ENCODE data around the gene RAPGEF6.
"Not testable (repeated sequence)": the region's sequence is repeated elsewhere in the genome, so short reads cannot be mapped to it uniquely, and the experiment has no call there.

The RAPGEF6 gene

DNA sequence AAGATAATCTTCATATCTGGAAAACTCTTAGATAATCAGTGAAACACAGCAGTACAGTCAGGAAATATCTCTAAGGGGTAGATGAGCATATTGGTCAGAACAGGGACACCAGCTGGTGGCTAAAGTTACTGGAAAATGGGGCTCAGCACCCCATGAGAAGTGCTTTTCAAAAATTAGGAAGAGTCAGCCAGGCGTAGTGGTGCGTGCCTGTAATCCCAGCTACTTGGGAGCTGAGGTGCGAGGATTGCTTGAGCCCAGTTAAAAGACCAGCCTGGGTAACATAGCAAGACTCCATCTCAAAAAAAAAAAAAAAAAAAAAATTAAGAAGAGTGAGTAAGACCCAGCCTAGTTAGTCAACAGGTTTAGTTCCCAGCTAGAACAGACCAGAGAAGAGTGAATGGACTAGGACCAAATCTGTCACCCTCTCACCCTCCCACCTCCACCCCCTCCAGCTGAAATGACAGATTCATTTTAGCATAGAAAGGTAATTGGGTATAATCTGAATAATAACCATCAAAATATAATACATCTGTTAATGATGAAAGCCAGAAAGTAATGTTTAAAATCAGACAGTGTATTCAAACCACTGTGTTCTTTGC, 250.3 kb downstream of the RAPGEF6 start:
- Mint-ChIP-seq H3K27me3 (no peaks in the 10 kb centered on the region), H3K27ac (peak overlapping the region; percentile 97), H3K9me3 (no peaks in the 10 kb centered on the region), H3K4me1 (peaks cover 91% of the 10 kb centered on the region), H3K36me3 (ENCODE audit: low read depth) (peaks cover 41% of the 10 kb centered on the region), H3K4me3 (no peak overlapping the region)
- ATAC-seq: peak; percentile 56
- DNase-seq: no peak

DNA sequence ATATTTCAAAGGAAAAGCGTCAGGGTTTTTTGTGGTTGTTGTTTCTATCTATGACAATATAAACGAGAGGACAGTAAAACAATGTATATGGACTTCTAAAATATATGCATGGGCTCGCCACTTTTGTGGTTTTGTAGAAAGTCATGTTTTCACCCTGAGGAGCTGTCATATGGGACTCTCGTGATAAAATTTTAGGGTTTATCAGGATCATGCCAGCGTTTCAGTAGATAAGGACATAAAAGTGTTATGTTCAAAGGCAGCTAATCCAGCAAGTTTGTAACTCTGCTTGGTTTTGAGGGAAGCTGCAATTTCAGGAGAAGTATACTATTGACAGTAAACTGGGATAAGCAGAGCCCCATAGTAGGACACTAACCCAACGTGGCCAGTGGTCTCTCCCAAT, 250.9 kb downstream of the RAPGEF6 start:
- Mint-ChIP-seq H3K27me3 (no peaks in the 10 kb centered on the region), H3K36me3 (ENCODE audit: low read depth) (peaks cover 38% of the 10 kb centered on the region), H3K27ac (peak overlapping the region; percentile 97)

DNA sequence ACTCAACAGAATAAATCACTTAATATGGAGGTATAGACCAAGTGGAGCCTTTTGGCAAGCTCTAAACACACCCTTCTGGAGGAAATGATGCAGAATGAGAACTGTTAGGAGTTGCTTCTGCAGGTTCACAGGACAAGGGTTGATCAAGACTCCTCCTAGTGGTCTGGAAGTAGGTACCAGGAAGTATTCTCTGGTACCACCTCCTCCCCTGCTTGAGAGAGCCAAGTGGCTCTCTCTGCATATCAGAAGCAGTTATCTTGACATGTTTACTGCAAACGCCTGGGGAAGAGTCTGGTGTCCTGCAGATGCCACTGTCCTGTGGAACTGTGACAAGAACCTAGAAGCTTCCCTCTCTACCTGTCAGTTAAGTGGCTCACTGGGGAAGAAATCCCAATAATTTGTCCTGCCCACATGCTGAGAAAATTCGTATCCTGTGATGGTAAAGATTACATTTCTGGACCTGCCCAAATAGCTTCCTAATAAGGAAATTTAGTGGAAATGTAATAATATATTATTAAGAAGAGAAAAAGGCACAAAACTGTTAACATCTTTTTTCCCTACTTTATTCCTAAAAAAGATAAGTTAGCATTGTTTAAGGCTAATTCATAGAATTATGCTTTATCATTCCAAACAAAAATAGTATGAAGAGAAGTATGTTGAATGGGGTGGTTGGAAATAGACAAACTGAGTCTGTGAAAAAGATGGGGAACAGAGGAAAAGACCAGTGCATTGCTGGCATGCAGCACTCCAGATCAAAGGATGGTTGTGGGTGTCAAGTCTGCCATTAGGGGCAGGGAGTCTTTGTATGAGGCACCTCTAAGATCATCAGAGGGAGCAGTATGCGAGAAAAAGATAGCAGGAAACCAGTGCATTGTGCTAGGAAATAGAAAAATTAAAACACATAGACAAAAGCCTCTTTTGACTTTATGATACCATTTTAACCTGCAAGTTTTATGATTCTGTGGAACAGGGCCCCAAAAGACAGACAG, 252.3 kb downstream of the RAPGEF6 start:
- H3K27ac Mint-ChIP-seq: peak overlapping the region; percentile 97
- no peaks in the 10 kb centered on the region for H3K9me3 Mint-ChIP-seq
- peaks cover 32% of the 10 kb centered on the region for H3K36me3 Mint-ChIP-seq (ENCODE audit: low read depth)
- peak overlapping the region; percentile 55 for H3K4me3 Mint-ChIP-seq
- DNase-seq (peak; percentile 27), ATAC-seq (peak; percentile 78)
- H3K27me3 Mint-ChIP-seq: no peaks in the 10 kb centered on the region
- peaks cover 91% of the 10 kb centered on the region for H3K4me1 Mint-ChIP-seq

More for the DNA sequence above, 250.9 kb downstream of the RAPGEF6 start:
- no peak for ATAC-seq
- DNase-seq: no peak
- no peaks in the 10 kb centered on the region for H3K9me3 Mint-ChIP-seq
- H3K4me1 Mint-ChIP-seq: peaks cover 91% of the 10 kb centered on the region
- H3K4me3 Mint-ChIP-seq: peak overlapping the region; percentile 34

DNA sequence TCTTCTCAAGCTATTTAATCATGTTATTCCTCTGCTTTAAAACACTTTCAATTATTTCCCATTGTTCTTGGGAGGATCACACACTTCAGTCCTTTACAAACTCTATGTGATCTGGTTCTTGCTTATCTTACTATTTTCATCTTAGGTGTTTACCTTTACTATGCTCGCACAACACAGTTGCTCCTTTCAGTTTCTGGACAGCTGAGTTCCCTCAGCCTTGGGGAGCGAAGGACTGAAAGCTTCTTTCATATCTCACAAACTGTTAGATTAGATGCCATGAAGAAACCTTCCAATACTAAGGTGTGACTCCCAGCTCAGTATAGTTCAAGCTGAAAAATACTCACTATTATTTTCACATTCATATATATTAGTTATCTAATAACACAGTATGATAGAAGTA, 253.3 kb downstream of the RAPGEF6 start:
- no peak for DNase-seq
- H3K4me1 Mint-ChIP-seq: peaks cover 96% of the 10 kb centered on the region
- peak overlapping the region; percentile 97 for H3K27ac Mint-ChIP-seq
- peaks cover 31% of the 10 kb centered on the region for H3K36me3 Mint-ChIP-seq (ENCODE audit: low read depth)
- no peaks in the 10 kb centered on the region for H3K27me3 Mint-ChIP-seq
- ATAC-seq: no peak
- no peaks in the 10 kb centered on the region for H3K9me3 Mint-ChIP-seq
- peak overlapping the region; percentile 53 for H3K4me3 Mint-ChIP-seq

DNA sequence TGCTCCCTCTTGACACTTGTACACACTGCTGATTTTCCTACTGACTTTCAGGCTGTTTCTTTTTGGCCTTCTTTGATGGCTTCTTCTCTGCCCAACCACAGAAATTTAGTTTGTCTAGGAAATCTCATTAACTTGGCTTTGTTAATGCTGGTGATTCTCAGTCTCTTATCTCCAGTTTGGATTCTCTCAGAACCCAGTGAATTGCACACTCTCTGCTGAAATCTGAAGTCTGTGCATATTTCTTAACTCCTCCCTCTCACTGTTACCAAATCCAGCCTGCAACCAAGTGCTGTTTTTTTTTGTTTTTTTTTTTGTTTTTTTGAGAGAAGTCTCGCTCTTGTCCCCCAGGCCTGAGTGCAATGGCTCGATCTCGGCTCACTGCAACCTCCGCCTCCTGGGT, 254.0 kb downstream of the RAPGEF6 start:
- Mint-ChIP-seq H3K36me3 (ENCODE audit: low read depth) (peaks cover 29% of the 10 kb centered on the region), H3K4me3 (peak overlapping the region; percentile 48), H3K4me1 (peaks cover 96% of the 10 kb centered on the region), H3K27ac (peak overlapping the region; percentile 97), H3K27me3 (no peaks in the 10 kb centered on the region), H3K9me3 (no peaks in the 10 kb centered on the region)
- DNase-seq: no peak
- ATAC-seq: no peak

DNA sequence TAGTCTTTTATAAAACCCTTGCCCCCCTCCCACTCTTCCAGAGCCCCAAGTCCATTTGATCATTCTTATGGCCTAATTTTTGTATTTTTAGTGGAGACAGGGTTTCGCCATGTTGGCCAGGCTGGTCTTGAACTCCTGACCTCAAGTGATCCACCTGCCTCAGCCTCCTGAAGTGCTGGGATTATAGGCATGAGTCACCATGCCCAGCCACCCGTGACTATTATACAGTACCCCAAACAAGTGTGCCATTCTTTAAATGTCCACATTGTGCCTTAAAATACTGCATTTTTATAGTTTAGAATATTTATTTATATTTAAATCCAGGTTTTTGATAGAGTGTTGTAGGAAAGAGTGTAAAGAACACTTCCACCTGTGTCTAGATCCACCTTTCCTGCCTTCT, 254.8 kb downstream of the RAPGEF6 start:
- H3K27ac Mint-ChIP-seq: peak overlapping the region; percentile 97
- not testable (repeated sequence) for DNase-seq, ATAC-seq, H3K9me3 Mint-ChIP-seq, H3K27me3 Mint-ChIP-seq
- H3K4me1 Mint-ChIP-seq: peaks cover 96% of the 10 kb centered on the region
- peaks cover 24% of the 10 kb centered on the region for H3K36me3 Mint-ChIP-seq (ENCODE audit: low read depth)
- H3K4me3 Mint-ChIP-seq: peak overlapping the region; percentile 50

DNA sequence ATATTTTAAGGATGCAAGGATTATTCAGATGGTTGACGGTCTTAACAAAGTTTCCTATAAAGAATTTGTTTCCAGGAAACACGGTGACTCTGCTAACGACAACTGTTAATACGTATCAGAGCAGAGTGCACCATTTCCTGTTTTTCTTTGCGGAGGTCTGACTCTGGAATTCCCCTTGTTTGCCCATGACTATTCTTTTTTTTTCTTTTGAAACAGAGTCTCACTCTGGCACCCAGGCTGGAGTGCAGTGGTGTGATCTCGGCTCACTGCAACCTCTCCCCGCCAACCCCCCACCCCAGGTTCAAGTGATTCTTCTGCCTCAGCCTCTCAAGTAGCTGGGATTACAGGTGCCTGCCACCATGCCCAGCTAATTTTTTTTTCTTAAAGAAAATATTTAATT, 255.3 kb downstream of the RAPGEF6 start:
- Mint-ChIP-seq H3K27ac (peak overlapping the region; percentile 97), H3K27me3 (no peaks in the 10 kb centered on the region), H3K4me1 (peaks cover 96% of the 10 kb centered on the region), H3K9me3 (no peaks in the 10 kb centered on the region), H3K4me3 (peak overlapping the region; percentile 50), H3K36me3 (ENCODE audit: low read depth) (peaks cover 22% of the 10 kb centered on the region)
- DNase-seq: peak; percentile 57
- peak; percentile 68 for ATAC-seq

DNA sequence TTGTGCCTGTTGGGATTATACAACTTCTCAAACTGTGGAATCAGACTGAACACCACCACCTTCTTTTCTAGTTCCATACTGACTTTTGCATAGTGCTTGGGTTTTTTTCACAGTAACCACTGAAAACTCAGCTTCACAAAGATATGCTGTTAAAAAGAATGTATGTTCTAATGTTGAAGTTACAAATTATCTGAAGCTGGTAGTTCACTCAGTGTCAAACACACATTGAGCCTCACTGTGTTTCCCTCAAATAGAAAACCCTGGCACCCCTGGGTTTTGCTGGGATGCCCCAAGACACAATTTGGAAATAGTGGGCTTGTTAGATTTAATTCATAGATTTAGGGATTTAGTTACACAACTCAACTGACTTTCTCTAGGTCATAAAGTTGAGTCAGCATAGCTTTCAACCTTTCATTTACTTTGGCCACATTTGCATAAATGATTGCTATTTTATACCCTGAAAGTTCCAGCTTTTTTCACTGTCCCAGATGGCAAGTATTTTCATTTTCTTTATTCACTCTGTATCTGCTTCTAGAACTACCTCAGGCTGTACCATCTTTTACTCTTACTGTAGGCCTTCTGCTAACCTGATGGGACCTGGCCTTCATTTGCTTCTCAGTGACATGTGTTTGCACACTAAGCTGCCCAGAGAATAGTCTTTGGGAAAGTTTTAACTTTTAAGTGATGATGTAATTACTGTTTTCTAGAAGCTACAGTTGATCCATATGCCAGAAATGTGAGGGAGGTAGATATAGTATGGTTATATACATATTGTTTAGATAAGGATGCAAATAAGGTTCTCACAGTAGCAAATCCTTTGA, 256.1 kb downstream of the RAPGEF6 start:
- peak overlapping the region; percentile 97 for H3K27ac Mint-ChIP-seq
- no peaks in the 10 kb centered on the region for H3K27me3 Mint-ChIP-seq
- no peaks in the 10 kb centered on the region for H3K9me3 Mint-ChIP-seq
- peak overlapping the region; percentile 50 for H3K4me3 Mint-ChIP-seq
- no peak for DNase-seq
- peaks cover 95% of the 10 kb centered on the region for H3K4me1 Mint-ChIP-seq
- ATAC-seq: peak; percentile 1
- peaks cover 19% of the 10 kb centered on the region for H3K36me3 Mint-ChIP-seq (ENCODE audit: low read depth)

DNA sequence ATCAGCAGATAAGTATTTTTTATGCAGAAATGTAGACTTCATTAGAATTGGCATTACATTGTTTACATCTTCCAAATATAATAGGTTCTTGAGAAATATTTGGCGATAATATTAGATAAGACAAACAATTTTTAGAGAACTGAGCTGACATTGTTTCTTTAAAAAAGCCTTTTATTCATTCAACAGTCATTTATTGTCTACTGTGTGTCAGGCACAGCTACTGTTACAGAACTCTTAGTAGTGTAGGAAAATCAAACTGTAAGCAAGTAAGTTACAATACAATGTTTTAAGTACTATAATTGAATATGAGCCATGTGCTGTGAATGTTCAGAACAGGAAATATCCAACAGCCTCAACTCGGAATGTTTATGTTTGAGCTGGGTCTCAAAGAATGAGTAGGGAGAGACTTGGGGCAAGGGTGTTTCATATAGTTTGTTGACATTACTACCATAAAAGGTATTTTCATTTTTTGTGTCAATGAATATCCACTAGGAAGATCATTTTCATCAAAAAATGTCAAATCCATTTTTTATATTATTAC, 257.2 kb downstream of the RAPGEF6 start:
- no peak for DNase-seq
- Mint-ChIP-seq H3K36me3 (ENCODE audit: low read depth) (peaks cover 19% of the 10 kb centered on the region), H3K27ac (peak overlapping the region; percentile 97), H3K27me3 (no peaks in the 10 kb centered on the region), H3K9me3 (no peaks in the 10 kb centered on the region), H3K4me1 (peaks cover 95% of the 10 kb centered on the region), H3K4me3 (no peak overlapping the region)
- no peak for ATAC-seq

DNA sequence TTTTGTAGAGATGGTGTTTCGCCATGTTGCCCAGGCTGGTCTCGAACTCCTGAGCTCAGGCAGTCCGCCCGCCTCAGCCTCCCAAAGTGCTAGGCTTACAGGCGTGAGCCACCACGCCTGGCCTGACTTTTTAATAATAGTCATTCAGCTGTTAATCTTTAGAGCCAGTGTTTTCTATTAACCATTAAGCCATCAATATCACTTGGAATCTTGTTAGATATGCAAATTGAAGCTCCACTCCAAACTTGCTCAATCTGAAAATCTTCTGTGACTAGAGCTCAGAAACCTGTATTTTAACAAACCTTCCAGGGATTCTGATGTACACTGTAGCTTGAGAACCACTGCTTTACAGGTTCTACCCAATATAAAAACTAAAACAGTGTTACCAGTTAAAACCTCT, 257.7 kb downstream of the RAPGEF6 start:
- no peak overlapping the region for H3K4me3 Mint-ChIP-seq
- DNase-seq: no peak
- peaks cover 95% of the 10 kb centered on the region for H3K4me1 Mint-ChIP-seq

DNA sequence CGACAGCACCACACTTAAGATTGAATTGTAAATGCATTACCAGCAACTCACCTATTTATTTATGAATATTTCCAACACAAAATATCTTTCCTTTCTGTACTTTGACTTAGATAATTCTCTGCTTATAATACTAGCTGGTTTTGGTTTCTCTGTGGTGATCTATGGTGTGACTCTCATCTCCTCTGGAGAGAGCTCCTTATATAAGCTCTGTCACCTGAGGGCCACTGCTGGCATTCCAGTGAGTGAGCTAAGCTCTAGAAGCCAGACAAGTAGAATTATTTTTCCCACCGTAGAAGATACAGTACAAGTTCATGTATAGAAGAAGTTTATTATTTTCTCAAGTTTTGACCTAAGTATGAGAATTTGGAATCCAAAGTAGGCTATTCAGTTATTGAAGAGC, 259.7 kb downstream of the RAPGEF6 start:
- Mint-ChIP-seq H3K4me3 (peak overlapping the region; percentile 0), H3K27ac (peak overlapping the region; percentile 97), H3K27me3 (no peaks in the 10 kb centered on the region), H3K4me1 (peaks cover 96% of the 10 kb centered on the region), H3K36me3 (ENCODE audit: low read depth) (peaks cover 16% of the 10 kb centered on the region), H3K9me3 (no peaks in the 10 kb centered on the region)
- peak; percentile 25 for ATAC-seq
- DNase-seq: no peak

More for the DNA sequence above, 257.7 kb downstream of the RAPGEF6 start:
- Mint-ChIP-seq H3K36me3 (ENCODE audit: low read depth) (peaks cover 19% of the 10 kb centered on the region), H3K9me3 (no peaks in the 10 kb centered on the region), H3K27me3 (no peaks in the 10 kb centered on the region), H3K27ac (peak overlapping the region; percentile 97)
- ATAC-seq: no peak

All from activated naive CD8-positive, alpha-beta T cell treated with anti-CD3 and anti-CD28 coated beads, Interleukin-2, amount 50 U/mL, for 24 hours (primary cell).